ENCODE results near the gene RPTOR.

DNA sequence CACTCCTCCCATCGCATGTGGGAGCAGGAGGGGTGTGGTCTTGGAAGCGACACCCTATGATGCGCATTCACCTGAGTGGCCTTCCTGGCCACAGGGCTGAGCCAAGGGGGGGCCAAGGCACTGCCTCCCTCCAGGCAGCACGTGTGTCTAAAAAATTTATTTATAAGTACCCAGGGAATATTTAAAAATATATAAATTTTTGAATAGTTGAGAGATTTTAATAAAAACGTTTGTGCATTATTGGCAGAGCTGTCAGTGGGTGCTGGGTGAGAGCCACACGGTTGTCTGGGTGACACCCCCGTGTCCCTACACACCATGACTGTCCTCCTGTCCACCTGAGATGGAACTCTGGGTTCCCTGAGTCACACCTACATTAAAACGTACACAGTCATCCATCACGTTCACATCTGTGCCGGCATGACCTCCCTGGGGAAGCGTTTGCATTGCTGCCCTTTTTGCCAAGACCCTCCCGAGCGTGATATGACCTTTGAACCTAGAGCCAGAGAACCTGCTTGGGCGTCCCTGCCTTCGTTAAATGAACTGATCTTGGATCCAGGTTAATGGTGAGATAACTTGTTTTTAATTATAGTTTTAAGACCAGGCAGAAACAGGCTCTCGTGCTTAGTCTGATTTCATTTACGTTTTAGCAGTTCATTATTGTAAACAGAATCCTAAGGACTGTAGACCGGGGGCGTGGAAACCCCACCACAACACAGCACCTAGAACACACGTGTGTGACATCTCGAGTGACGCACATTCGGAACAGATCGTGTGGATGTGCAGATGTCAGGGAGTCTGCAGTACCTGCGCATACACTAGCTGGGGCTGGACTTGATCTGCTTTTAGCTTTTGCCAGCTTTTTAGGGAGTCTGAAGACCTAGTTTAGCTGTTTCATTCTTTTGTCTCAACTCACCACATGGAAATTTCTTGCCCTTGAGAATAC is 254.2 kb downstream of the RPTOR start:
- TF ChIP-seq POLR2AphosphoS5 (IDR thresholded peaks at IDR 0.05; ENCODE audit: low read depth), result no peak
- TF ChIP-seq, protein P1, sequence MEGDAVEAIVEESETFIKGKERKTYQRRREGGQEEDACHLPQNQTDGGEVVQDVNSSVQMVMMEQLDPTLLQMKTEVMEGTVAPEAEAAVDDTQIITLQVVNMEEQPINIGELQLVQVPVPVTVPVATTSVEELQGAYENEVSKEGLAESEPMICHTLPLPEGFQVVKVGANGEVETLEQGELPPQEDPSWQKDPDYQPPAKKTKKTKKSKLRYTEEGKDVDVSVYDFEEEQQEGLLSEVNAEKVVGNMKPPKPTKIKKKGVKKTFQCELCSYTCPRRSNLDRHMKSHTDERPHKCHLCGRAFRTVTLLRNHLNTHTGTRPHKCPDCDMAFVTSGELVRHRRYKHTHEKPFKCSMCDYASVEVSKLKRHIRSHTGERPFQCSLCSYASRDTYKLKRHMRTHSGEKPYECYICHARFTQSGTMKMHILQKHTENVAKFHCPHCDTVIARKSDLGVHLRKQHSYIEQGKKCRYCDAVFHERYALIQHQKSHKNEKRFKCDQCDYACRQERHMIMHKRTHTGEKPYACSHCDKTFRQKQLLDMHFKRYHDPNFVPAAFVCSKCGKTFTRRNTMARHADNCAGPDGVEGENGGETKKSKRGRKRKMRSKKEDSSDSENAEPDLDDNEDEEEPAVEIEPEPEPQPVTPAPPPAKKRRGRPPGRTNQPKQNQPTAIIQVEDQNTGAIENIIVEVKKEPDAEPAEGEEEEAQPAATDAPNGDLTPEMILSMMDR (IDR thresholded peaks at IDR 0.05; ENCODE audit: insufficient read depth, low read length), result no peak
- no peak for TF ChIP-seq REST (IDR thresholded peaks at IDR 0.05; ENCODE audit: insufficient replicate concordance, low read depth)
- no peak for TF ChIP-seq GABPA (IDR thresholded peaks at IDR 0.05; ENCODE audit: low read depth)
